Activated naive CD4-positive, alpha-beta T cell treated with anti-CD3 and anti-CD28 coated beads, Interleukin-2, amount 50 U/mL, for 16 hours (primary cell): ENCODE measurements around the gene PRDM16.

Experiments
- DNase-seq: peaks from one replicate; pipeline ENCODE4 v3.0.0-alpha.2; 2020

Gene PRDM16

DNA sequence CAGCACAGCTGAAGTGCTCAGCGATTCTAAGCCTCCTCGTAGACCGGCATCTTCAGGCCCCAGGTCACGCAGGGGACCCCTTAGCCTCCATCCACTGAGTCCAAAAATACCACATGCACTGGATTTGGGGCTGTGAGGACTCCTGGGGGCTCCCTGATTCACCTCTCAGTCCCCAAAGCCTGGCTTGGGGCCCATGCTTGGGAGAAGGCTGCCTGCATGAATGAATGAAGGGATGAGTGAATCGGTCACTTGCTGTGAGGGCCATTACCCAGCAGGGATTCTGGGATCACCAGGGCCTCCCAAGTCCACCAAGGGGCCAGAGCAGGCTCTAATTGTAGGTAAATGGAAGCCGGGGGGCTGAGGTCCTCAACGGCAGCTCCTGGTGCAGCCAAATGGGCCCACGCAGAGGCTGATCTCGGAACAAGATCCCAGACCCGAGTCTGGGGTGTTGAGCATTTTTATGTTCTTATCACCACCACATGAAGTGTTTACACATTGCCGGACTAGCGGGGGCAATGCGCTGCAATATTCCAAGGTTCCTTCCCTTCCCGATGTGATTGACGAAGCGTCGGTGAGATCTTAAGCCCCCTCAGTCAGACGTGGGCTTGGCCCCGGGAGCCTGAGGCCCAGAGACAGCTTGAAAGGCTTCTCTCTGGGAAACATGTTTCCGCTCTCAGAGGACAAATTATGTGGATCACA, 371.9 kb downstream of the PRDM16 start:
- no peak for DNase-seq

DNA sequence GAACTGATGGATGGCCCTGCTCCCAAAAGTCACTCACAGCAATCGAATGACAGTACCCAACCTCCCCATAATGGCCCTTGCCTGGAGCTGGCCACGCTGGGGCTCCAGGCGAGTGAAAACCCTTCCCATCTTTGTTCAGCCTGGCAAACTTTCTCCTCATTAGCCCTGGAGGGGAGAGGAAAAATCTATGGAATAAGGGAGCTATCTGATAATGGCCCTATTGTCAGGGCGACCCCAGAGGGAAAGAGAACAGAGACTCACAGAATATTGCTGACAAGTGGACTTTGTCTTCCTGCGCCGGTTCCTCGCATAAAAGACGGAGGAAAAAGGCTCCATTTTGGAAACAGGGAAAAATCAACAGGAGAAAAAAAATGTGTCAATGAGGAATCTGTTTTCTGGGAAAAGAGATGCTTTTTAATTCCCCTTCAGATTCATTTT, 372.4 kb downstream of the PRDM16 start:
- DNase-seq, result no peak

DNA sequence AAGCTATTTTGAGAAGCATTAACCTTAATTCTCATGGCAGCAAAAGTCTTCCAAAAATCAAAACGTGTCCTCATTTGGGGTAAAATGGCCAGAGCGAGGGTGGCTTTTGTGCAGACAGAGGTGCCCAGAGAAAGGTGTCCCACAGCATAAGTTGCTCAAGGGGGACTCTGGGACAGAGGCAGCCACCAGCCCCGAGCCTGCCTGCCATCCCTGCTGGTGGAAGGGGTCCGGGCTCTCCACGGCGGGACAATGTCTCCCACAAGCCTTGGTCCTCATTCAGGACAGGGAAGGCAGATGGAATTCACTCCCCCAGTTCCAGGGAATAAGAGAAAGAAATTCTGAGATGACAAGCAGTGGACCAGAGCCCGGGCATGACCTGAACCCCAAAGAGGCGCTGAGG, 372.9 kb downstream of the PRDM16 start:
- DNase-seq, result no peak

DNA sequence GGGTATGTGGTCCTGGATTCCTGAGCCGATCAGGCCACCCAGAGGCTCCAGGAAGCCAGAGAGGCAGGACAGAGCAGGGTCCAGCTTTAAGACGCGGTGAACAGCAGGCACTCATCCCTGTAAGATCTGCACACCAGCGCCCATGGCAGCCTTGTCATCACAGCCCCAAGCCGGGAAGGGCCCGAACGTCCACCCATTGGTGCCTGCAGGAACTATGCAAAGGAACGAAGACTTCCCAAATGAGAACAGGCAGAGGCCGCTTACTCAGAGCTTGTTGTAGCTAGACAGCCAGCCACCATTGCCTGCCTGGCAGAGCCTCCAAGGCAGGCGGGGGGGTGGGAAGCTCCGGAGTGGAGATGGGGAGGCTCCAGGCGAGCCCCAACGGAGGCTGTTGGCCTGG, 373.3 kb downstream of the PRDM16 start:
- no peak for DNase-seq

DNA sequence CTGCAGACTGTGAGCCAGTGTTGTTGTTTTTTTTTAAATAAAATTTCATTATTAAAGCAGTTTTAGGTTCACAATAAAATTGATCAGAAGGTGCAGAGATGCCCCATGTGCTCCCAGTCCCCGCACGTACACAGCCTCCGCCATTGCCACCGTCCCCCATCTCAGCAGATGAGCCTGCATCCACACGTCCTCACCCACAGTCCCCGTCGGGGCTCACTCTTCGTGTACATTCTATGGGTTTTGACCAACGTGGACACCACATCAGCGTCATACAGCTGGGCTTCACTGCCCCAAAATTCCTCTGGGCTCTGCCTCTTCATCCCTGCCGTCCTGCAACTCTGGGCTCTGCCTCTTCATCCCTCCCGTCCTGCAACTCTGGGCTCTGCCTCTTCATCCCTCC, 373.9 kb downstream of the PRDM16 start:
- no peak for DNase-seq

DNA sequence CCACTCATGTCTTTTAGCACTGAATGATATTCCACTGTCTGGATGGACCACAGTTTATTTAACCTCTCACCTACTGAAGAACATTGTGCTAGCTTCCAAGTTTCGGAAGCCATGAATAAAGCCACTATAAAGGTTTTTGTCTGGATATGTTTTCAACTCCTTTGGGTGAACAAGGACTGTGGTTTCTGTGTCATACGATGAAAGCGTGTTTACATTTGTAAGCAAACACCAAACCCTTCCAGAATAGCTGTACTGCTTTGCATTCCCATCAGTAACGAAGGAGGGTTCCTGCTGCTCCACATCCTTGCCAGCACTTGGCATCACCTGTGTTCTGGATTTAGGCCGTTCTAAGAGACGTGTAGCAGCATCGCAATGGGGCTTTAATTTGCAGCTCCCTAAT, 374.8 kb downstream of the PRDM16 start:
- DNase-seq, result no peak

DNA sequence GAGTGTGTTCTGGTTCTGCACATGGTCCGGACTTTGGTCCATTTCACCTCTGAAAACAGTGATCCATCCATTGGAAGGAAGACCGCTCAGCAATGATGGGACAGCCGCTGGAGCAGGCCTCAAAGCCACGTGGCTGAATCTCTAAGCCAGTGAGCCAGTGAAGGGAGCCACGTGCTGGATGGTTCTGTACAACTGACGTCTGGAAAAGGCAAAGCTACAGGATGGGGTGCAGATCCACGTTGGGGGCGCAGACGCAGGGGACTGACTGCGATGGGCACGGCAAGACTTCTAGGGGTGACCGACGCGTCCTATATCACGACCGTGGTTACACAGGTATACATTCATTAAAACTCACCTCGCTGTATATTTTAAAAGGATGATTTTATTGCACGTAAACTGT, 375.3 kb downstream of the PRDM16 start:
- no peak for DNase-seq

DNA sequence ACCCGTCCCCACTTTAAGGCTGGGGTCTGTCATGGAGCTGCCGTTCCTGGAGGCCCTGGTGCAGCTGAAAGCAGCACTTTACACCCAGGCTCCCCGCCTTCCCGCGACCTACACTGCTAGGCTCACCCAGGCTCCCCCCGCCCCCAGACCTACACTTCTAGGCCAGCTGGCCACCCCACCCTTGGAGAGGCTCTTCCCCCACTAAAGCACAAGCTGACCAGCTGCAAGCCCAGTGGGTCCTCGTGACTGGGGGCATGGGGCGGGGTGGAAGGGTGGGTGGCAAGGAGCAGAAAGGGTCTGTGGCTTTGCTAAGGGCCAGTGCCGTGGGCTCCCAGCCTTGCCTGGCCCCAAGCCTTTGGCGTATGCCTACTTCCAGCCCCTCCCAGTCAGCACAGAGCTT, 375.7 kb downstream of the PRDM16 start:
- no peak for DNase-seq

DNA sequence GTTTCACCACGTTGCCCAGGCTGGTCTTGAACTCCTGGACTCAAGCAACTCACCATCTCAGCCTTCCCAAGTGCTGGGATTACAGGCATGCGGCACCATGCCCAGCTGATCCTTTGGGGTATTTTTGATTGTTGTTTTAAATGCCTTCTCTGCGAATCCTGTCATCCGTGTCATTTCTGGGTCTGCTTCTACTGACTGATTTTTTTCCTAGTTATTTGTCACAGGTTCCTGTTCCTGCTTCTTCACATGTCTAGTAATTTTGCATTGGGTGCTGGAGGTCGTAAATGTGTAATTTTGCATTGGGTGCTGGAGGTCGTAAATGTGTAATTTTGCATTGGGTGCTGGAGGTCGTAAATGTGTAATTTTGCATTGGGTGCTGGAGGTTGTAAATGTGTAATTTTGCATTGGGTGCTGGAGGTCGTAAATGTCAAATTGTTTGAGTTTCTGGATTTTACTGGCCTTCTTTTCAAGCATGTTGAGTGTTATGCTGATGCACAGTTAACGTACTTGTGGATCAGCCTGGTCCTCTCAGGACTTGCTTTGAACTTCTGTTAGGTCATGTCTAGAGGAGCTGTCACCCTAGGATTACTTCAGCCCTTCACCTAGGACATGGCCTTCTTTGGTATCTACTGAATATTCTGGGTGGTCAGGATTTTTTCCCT, 381.3 kb downstream of the PRDM16 start:
- DNase-seq, result no peak

DNA sequence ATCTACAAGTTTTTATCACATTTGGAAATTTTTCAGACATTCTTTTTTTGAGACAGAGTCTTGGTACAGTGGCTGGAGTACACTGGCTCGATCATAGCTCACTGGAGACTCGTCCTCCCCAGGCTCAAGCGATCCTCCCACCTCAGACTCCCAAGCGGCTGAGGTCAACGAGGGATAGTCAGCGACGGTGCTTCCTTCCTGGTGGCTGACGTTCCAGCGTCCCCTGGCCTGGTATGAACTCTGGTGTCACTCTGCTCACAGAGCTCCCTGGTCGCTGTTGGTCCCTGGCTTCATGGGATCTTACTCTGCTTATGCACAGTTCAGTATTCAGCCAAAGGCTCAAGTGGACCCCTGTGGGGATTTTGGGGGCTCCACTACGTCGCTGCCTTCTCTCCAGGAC, 382.0 kb downstream of the PRDM16 start:
- DNase-seq, result no peak

DNA sequence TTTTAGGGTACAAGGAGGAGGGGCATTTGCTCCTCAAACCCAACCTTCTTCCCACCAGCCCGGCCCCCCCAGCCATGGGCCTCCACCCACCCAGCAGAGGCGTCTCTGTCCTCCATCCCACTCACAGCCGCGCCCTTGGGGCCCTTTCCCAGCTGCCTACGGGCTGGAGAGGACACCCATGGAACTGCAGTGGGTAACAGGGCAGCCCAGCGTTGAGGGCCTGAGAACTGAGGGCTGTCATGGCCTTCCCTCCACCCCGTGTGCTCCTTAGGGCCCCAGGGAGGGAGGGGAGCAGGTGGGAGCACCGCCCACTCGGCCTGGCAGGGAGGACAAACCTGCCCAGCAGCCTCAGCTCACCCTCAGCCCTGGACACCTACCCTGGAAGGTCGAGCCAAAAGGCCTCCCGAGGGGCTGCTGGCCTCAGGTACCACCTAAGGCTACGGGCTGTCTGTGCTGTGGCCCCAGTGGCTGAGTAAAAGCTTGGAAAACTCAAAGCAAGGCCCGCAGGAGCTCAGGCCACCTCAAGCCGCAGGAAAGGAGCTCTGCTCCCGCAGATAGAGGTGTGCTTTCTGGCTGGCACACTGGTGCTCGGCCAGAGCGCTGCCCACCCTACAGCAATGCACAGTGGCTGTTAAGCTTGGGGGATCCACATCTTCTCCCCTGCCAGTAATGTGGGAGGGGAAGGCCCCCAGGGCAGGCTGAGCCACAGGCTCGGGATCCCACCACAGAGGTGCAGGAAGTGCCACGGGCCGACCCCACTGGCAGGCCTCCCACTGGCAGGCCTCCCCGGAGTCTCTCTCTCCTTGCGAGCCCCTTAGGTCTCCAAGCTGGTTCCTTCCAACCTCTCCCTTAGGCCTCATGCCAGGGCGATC, 383.2 kb downstream of the PRDM16 start:
- no peak for DNase-seq

DNA sequence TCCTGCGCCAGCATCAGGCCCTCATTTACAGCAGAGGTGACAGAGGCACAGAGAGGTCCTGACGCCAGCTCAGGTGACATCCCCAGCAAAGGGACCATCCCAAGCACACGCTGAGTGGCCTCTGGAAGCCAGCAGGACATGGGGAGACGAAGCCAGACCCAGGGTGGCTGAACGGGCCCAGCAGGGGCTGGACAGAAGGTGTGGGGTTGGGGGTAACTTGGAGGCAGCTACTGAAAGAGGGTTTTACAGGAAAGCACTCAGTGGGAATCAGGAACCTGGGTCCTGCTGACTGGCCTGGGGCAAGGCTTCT, 383.8 kb downstream of the PRDM16 start:
- DNase-seq, result no peak

DNA sequence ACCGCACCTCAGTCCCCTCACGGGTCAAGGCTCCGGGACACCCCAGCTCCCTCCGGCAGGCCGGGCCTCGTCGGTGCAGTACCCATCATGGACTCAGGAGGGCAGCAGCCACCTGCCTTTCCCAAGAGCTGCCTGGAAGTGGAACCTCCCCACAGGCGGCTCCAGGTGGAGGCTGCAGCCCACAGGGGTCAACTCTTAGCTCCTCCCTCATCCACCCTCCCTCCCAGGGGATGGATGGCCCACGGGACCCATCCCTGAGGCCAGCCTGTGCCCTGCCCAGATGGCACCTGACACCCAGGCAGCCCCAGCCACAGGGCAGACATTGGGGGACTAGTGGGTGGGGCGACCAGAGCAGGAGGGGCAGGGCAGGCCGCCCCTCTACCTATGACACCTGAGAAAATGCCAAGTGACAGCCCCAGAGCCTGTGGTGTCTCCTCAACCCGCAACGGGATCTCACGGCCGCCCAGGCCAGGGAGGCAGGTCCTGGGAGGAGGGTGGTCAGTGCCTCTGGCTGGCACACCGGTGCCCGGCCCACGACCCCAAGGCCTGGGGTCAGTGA, 384.3 kb downstream of the PRDM16 start:
- DNase-seq, result peak; percentile 72

DNA sequence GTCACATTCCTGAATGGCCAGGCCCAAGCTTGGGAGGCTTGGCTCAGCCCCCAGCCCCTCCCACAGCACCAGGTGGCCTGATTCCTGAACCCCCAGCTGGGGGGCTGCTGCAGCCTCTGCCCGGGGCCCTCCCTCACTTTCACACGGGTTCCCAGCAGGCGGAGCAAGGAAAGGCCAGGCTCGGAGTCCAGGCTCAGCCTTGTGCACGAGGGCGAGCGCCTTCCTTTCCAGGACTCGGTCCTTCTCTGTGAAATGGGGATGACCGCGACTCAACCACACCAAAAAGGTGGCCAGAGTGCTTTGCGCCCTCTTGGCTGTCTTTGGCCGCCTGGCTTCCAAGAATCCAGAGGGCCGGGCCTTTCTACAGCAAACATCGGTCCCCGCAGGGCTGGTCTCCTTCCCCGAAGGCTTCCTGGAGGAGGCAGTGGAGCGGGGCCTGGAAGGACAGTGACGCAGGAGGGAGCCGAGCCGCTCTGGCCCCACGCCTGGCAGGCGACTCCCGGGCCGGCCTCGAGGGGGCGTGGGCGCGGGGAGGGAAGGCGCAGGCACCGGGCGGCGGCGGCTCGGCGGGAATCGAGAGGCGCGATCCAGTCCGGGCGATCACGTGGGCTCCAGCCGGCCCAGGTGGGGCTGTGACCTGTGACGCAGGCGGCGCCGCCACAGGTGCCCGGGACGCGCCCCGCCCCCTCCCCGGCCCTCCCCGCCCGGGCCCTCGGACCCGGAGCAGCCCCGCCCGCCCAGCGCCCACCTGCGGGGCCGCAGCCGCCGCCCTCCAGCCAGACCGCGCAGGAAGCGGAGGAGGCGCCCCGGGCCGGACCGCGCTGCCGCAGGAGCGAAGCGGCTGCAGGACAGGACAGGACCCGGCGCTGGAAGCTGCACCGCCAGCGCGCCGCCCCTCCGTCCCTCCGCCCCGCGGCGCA, 385.1 kb downstream of the PRDM16 start, which contains the start of gene ARHGEF16:
TSS of gene ARHGEF16 (plus strand) at position 775 of the 920 bp plus-strand sequence. CDS start 8,420 bp downstream, outside the sequence.
- peak; percentile 31 for DNase-seq

DNA sequence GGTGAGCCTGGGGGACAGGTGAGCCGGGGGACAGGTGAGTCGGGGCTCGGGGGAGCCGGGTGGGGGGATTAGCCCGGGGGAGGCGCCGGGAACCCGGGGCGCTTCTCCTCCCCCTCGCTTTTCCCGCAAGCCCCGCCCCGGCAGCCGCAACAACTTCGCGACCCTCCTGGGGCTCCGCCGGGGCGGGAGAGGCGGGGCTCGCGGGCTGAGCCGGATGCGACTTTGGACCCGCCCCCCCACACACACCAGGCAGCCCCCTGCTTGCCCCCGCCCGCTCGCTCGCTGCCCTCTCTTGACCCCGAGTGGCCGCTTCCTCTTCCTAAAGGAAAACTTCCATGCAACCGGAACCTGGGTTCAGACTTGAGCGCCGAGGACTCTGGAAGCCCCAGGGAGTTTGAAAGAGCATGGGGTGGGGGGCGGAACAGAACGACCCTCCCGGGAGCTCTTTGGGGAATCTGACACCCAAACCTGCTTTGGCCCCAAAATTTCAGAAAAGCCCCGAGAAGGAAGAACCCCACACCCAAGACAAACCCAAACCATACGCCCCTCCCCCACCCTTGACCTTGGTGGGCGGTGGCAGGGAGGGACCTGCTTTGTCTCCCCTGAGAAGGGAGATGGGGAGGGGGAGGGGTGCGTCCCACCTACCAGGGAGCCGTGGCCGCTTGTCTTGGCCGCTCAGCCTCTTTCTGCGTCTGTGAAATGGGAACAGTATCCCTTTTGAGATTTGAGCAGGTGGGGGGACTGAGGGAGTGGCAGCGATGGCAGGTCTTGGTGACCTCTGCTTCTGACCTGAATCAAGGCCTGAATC, 386.0 kb downstream of the PRDM16 start:
- DNase-seq, result no peak

DNA sequence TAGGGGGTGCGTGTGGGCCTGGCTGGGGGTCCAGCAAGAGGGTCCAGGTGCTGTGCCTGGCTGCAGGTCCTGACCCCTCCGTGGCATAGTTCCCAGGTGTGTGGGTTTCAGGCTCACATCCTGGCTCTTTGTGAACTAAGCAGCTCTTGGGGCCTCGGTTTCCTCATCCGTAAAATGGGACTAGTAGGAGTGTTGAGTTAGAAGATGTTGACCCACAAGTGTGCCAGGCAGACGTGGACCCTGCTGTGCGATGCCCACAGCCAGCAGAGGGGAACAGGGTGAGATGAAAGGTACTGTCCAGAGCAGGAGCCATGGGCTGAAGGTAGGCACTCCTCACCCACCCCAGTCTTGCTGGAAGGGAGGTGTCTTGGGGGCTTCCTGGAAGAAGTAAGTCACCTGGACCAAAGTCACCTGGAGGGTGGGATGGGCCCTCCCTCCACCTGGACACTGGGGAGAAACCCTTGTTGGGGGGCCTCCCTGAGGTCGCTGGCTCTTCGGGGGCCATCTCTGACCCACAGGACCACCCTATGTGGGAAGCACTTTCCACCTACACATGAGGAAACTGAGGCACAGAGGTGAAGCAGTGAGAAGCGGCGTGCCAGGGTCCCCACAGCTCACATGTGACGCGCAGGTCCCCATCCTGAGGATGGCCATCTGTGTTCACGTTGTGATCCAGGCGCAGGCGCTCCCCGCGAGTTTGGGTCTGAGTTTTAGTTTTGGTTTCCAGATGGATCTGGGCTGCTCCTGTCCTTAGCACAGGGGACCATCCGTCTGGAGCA, 386.9 kb downstream of the PRDM16 start:
- DNase-seq, result no peak

DNA sequence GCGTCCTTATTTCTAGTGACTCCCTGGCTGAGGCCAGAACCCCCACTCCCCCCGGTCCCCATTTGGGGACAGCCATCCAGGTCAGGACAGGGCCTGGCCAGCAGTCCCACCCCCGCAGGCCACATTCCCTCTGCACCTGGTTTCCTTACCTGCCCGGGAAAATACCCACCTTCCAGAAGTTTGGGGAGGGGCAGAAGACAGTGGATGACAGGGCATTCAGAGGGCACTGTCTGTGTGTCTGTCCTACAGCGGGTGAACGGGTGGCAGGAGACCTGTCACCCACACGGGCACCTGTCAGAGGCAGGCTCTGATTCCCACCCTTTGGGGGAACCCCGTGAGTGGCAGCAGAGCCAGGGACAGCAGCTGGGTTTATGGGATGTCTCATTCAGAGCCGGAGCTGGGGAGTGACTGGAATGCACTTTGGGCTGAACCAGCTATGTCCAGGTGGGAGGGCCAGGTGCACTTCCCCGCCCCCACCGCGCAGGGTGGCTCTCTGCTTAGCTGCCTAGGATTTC, 387.5 kb downstream of the PRDM16 start:
- DNase-seq, result no peak

DNA sequence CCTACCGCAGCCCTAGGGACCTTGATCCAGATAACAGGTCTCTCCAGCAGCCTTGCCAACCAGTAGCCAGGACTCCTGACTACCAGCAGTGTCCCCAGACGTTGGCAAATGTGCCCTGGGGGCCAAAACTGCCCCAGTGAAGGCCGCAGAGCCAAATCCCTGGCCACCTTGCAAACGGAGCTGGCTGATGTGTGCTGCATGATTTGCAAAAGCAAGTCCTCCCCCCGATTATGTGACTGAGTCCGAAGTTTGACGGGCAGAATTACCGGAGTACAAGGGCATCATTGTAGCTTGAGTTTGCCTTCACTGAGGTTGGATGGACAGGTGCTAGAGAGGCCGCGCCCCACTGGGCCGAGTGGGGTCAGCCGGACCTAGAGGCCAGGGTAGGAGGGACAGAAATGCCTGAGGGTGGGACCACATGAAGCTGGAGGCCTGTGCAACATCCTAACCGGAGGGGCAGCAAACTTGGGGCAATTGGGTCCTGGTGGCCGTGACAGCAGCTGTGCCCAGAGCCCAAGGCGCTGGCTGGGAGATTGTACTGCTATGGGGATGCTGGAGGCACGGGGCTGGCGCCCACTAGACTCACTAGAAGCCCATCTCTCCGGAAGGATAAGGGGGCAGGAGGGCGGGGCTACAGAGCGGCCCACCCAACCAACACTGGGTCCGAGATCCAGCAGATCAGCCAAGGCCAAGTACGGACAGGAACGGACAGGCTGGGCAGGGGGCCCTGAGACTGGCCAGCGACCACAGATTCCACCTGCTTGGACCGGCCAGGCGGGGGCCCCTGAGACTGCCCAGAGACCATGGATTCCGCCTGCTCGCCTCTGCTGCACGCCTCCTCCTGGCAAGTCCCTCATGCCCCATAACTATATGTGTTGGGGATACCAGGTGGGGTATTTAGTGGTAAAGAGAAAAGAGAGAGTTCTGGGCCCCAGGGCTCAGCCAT, 388.2 kb downstream of the PRDM16 start:
- DNase-seq, result no peak
